Large intestine (tissue), 3 donors: ENCODE data around the gene CSTPP1. TPM values are rescaled to one million over a fixed set of nuclear protein-coding genes. Genes with fewer than 3 reads are reported as not detected.
"Not testable (repeated sequence)": the region's sequence is repeated elsewhere in the genome, so short reads cannot be mapped to it uniquely, and the experiment has no call there.

ENCODE experiments used
- DNase-seq, 2 donors: peaks; one replicate each; pipeline versions ENCODE4 v3.0.0 to v3.0.0-alpha.2; 2013
- H3K27ac ChIP-seq: one replicate; pipeline ENCODE4 v1.5.1; 2013; ENCODE audit warnings: low read length
- H3K27me3 ChIP-seq: 2 replicates; pipeline ENCODE4 v1.6.1; 2013; ENCODE audit warnings: low read length; ENCODE audit not compliant: control insufficient read depth, insufficient read depth
- H3K36me3 ChIP-seq: 2 replicates; pipeline ENCODE4 v1.6.1; 2013; ENCODE audit warnings: low read length; ENCODE audit not compliant: control insufficient read depth, insufficient read depth
- H3K4me1 ChIP-seq: one replicate; pipeline ENCODE4 v1.6.1; 2013; ENCODE audit warnings: low read length; ENCODE audit not compliant: control insufficient read depth, insufficient read depth
- H3K4me3 ChIP-seq: one replicate; pipeline ENCODE4 v1.5.1; 2013; ENCODE audit warnings: low read length
- H3K9me3 ChIP-seq: one replicate; pipeline ENCODE4 v1.6.1; 2013; ENCODE audit warnings: mild to moderate bottlenecking, low read depth, low read length, moderate library complexity; ENCODE audit not compliant: control insufficient read depth
- WGBS: methylation state at CpG from one replicate; pipeline ENCODE4 v1.1.5; 2013; ENCODE audit warnings: low lambda C conversion rate; ENCODE audit not compliant: insufficient coverage; 5-methylcytosine and 5-hydroxymethylcytosine counted together
- polyA plus RNA-seq: library from polyadenylated mRNA; unstranded; fragments of 120-200 nt; gene quantifications from one replicate; pipeline ENCODE4 v1.2.1, GENCODE V29; 2013

CSTPP1 gene
- polyA plus RNA-seq, 1 donor: 32.9 TPM

DNA sequence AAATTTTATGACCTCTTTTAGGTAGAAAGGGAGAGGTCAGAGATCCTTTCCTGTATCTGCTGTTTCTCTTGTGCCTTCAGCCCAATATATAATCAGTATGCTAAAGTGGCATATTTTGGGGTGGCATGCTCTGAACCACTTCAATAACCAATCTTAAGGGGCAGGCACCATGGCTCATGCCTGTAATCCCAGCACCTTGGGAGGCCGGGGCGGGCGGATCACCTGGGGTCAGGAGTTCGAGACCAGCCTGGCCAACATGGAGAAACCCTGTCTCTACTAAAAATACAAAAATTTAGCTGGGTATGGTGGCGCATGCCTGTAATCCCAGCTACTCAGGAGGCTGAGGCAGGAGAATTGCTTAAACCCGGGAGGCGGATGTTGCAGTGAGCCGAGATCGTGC is 261.6 kb downstream of the CSTPP1 start:
- not testable (repeated sequence) for H3K27me3 ChIP-seq, DNase-seq, H3K4me1 ChIP-seq, H3K36me3 ChIP-seq, H3K27ac ChIP-seq, H3K4me3 ChIP-seq, H3K9me3 ChIP-seq
- WGBS: no CpG with 5 or more reads among the region's 9 CpGs

GRCh38 chr11:47201015-47201414 is 264.5 kb downstream of the CSTPP1 start:
- H3K36me3 ChIP-seq: no peaks in the 10 kb centered on the region
- WGBS: no CpG with 5 or more reads among the region's 4 CpGs
- no peak for DNase-seq
- H3K27ac ChIP-seq: no peak overlapping the region
- no peaks in the 10 kb centered on the region for H3K27me3 ChIP-seq
- no peaks in the 10 kb centered on the region for H3K4me1 ChIP-seq
- H3K9me3 ChIP-seq: no peaks in the 10 kb centered on the region
- no peak overlapping the region for H3K4me3 ChIP-seq

DNA sequence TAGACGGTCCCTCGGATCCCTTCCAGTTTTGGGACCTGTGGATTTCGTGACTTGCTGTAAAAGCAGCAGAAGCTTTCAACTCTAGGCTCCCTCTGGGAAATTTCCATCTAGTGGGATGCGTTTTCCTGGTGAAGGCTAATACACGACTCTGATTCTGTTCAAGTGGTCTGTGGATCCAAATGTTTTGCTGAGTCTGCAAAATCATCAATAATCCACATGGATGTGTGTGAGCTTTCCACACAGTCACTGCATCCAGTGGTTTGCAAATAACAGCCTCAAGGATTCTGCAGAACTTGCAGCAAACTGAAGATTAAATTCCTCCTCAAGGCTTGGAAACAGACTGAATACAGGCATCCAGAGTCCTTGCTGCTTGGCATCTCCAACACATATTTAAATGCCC is 266.0 kb downstream of the CSTPP1 start:
- DNase-seq: no peak
- Histone ChIP-seq H3K36me3 (no peaks in the 10 kb centered on the region), H3K9me3 (no peaks in the 10 kb centered on the region), H3K27ac (no peak overlapping the region), H3K4me3 (no peak overlapping the region), H3K27me3 (no peaks in the 10 kb centered on the region), H3K4me1 (no peaks in the 10 kb centered on the region)
- no CpG with 5 or more reads among the region's 5 CpGs for WGBS

DNA sequence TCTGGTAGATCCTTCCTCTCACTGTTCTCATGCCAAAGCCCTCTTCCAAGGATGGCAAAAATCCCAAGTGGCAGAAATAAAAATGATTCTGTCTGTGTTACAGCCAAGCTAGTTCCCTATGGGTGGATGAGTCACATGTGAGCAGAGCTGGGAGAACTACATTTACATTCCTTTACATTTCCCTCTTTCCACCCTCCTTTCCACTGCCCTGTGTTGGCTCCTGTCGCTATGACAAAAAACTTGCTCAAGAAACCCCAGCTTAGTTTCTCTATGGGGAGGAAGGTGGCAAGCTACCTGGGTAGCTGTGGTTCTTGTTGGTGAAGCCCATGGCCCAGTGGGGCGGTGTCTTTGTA is 268.1 kb downstream of the CSTPP1 start:
- no peaks in the 10 kb centered on the region for H3K9me3 ChIP-seq
- no peaks in the 10 kb centered on the region for H3K27me3 ChIP-seq
- WGBS: no CpG with 5 or more reads among the region's 2 CpGs
- no peaks in the 10 kb centered on the region for H3K36me3 ChIP-seq
- no peak for DNase-seq
- H3K4me3 ChIP-seq: no peak overlapping the region
- H3K4me1 ChIP-seq: no peaks in the 10 kb centered on the region
- no peak overlapping the region for H3K27ac ChIP-seq

DNA sequence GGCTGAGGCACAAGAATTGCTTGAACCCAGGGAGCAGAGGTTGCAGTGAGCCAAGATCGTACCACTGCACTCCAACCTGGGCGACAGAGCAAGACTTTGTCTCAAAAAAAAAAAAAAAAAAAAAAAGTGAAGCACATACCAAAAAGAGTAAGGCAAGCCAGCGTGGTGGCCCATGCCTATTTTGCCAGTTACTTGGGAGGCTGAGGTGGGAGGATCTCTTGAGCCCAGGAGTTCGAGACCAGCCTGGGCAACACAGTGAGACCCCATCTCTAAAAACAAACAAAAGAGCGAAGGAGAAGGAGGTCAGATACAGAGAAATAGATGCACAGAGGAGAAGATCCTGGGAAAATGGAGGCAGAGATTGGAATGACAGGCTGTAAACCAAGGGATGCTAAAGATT is 270.0 kb downstream of the CSTPP1 start:
- not testable (repeated sequence) for DNase-seq, H3K27ac ChIP-seq, H3K4me1 ChIP-seq, H3K27me3 ChIP-seq, H3K9me3 ChIP-seq, H3K36me3 ChIP-seq, H3K4me3 ChIP-seq
- no CpG with 5 or more reads among the region's 5 CpGs for WGBS

GRCh38 chr11:47207459-47207858 is 270.9 kb downstream of the CSTPP1 start:
- no peak for DNase-seq
- no peak overlapping the region for H3K27ac ChIP-seq
- H3K4me3 ChIP-seq: no peak overlapping the region
- H3K4me1 ChIP-seq: no peaks in the 10 kb centered on the region
- no peaks in the 10 kb centered on the region for H3K36me3 ChIP-seq
- no peaks in the 10 kb centered on the region for H3K9me3 ChIP-seq
- no CpG with 5 or more reads among the region's 6 CpGs for WGBS
- H3K27me3 ChIP-seq: no peaks in the 10 kb centered on the region

DNA sequence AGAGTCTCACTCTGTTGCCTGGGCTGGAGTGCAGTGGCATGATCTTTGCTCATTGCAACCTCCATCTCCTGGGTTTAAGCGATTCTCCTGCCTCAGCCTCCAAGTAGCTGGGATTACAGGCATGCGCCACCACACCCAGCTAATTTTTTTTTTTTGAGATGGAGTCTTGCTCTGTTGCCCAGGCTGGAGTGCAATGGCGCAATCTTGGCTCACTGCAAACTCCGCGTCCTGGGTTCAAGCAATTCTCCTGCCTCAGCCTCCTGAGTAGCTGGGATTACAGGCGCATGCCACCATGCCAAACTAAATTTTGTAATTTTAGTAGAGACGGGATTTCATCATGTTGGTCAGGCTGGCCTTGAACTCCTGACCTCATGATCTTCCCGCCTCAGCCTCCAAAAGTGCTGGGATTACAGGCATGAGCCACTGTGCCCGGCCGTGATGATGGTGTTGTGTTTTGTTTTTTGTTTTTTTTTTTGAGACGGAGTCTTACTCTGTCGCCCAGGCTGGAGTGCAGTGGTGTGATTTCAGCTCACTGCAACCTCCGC is 271.5 kb downstream of the CSTPP1 start:
- not testable (repeated sequence) for H3K36me3 ChIP-seq, H3K27ac ChIP-seq, H3K4me1 ChIP-seq, H3K9me3 ChIP-seq, H3K4me3 ChIP-seq, DNase-seq, H3K27me3 ChIP-seq
- no CpG with 5 or more reads among the region's 13 CpGs for WGBS

- H3K36me3 ChIP-seq: no peaks in the 10 kb centered on the region
- H3K4me1 ChIP-seq: no peaks in the 10 kb centered on the region
- DNase-seq: no peak
- no peak overlapping the region for H3K27ac ChIP-seq
- H3K9me3 ChIP-seq: no peaks in the 10 kb centered on the region
- H3K4me3 ChIP-seq: no peak overlapping the region
- H3K27me3 ChIP-seq: no peaks in the 10 kb centered on the region
- WGBS: 100% methylated on average over 1 of the region's 5 CpGs
Observed at GRCh38 chr11:47208628-47209027, 272.1 kb downstream of the CSTPP1 start.

Other genes starting within 250 kb of the CSTPP1 start
- 47.2 TPM for gene ARHGAP1, start 236.1 kb upstream of the CSTPP1 start, polyA plus RNA-seq
- 9.5 TPM for gene ZNF408, start 235.7 kb upstream of the CSTPP1 start, polyA plus RNA-seq
- gene F2, start 217.5 kb upstream of the CSTPP1 start, polyA plus RNA-seq: 0.28 TPM
- 52.5 TPM for gene CKAP5, start 90.5 kb upstream of the CSTPP1 start, polyA plus RNA-seq
- gene LRP4, start 18.2 kb upstream of the CSTPP1 start, polyA plus RNA-seq: 15.6 TPM
- gene ARFGAP2, start 240.1 kb downstream of the CSTPP1 start, polyA plus RNA-seq: 74.8 TPM
- 44.7 TPM for gene PACSIN3, start 249.7 kb downstream of the CSTPP1 start, polyA plus RNA-seq